ENCODE results near the gene RIMS4.

Gene RIMS4

DNA sequence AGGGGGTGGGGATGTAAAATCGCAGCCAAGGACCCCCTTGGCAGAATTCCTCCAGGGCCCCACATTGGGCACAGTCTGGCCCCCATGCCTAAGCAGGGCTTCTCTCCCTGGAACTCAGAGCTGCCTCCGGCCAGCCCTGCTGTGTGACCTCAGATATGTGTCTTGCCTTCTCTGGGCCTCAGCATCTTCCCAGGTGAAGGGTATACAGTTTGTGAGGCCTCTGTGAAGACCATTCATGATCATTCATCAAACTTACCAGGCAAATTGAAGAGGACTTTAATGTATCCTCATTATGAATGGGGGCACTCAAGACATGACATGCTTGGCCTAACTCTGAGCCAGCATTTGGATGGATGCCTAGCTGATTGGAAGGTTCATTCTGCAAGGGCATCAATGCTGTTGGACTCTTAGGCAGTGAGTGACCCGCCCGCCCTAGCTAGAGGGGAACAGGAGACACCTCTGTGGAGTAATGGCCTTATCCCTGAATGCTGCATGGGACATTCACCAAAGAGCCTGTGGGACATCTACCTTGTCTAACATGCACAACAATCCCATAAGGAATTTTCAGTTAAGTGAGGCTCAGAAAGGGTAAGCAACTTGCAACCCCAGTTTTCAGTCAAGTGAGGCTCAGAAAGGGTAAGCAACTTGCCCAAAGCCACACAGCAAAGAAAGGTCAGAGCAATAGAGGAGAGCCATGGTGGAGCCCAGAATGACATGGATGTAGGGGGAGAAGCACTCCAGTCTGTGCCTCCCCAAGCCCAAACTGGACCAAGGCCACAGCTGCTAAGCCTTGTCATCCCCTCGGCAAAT, 94.6 kb downstream of the RIMS4 start:
- DNase-seq: no peak

DNA sequence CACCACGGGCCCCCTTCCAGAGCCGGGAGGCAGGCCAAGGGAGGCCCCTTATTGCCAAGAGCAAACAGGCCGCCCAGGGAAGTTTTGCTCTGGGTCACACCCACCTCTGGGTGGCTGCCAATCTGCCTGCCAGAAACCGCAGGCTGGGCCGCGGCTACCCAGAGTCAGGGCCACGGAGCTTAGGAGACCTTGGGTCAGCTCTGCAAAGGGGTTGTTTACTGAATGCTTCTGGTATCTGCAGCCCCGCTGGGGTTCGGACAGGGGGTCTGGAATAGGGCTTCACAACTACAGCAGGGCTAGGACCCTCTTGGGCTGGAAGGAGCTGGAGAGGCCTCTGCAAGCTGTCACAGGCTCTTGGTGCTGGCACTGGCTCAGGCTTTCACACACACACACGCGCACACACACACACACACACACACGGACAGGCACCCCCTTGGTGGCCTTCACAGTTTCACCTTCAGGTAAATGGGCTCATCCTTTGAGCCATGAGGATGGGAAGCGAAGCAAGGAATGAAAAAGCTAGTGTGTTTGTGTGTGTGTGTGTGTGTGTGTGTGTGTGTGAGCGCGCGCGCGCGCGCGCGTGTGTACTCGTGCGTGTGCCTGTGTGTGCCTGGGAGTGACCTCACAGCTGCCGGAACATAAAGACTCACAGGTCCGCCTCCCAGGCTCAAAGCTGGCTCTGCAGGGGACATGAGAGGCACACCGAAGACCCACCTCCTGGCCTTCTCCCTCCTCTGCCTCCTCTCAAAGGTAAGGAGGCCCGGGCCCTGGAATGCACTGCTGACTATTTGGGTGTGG, 95.4 kb downstream of the RIMS4 start, which contains the start of gene CCN5:
TSS of gene CCN5 (plus strand) at position 669 of the 798 bp plus-strand sequence. CDS start at position 691, 22 bp downstream.
- peak in 1 of 2 donors; percentile 44 for DNase-seq

DNA sequence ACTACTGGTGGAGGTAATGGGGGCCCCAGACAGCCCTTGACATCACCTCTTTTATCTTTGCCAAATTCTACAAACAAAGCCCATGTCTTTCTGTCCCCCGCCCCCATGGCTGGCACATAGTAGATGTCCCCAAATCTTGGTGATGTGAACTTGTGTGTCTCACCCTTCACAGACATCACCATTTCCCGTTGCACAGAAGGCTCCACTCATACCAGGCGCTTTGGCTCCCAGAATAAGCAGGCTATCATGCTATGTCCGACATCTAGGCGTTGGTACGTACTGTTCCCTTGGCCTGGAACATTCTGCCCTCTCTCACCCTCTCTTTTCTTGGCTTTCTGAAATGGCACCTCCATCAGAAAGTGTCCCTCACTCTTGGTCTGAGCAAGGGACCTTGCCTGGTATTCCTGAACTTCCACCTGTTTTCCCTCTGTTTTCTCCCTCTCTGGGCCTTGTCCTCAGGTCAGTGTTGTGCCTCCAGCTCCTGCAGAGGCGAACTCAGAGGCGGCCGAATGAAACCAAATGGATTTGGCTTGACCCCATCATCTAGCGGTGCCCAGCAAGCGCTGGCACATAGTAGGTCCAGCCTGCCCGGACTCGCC, 96.1 kb downstream of the RIMS4 start:
- no peak for DNase-seq

GRCh38 chr20:44711237-44711636, 99.1 kb downstream of the RIMS4 start:
- DNase-seq: no peak

DNA sequence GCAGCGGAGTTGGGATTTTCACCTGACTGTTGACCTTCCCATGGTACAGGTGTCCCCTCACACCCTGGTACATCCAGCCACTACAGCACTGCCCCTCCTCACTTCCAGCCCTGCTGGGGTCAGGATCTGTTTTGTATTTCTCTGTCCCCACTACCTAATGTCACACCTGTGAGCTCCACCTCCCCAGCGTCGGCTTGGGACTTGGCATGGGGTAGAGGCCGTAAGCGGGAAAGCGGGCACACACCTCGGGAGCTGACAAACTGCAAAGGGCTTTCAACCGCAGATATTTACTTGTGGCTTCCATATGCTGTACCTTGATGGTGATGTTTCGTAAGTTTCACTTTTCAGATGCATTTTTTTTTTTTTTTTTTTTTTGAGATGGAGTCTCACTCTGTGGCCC, 100.5 kb downstream of the RIMS4 start:
- DNase-seq: no peak

- no peak for DNase-seq
Measured at GRCh38 chr20:44709380-44709779, 101.0 kb downstream of the RIMS4 start.

DNA sequence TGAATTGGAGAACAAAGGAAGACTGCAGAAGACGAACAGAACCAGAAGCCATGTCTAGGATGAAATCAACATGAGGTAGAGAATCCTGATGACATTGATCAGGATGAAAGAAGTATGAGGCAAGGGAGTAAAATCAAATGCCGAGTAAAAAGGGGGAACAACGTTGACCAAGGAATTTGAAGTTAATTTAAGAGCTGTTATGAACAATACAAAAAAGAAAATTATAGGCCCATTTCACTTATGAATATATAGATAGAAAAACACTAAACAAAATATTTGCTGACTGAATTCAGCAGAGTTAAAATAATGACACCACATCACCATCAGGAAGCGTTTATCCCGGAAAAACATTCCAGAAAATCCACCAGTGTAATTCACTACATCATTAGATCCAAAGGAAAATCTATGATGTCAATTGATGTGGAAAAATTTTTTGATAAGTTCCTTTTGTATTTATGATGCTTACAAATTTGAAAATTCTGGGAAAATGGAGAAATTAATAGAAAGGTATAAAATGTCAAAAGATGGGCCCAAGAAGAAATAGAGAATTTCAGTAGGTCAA, 103.2 kb downstream of the RIMS4 start:
- no peak for DNase-seq

DNA sequence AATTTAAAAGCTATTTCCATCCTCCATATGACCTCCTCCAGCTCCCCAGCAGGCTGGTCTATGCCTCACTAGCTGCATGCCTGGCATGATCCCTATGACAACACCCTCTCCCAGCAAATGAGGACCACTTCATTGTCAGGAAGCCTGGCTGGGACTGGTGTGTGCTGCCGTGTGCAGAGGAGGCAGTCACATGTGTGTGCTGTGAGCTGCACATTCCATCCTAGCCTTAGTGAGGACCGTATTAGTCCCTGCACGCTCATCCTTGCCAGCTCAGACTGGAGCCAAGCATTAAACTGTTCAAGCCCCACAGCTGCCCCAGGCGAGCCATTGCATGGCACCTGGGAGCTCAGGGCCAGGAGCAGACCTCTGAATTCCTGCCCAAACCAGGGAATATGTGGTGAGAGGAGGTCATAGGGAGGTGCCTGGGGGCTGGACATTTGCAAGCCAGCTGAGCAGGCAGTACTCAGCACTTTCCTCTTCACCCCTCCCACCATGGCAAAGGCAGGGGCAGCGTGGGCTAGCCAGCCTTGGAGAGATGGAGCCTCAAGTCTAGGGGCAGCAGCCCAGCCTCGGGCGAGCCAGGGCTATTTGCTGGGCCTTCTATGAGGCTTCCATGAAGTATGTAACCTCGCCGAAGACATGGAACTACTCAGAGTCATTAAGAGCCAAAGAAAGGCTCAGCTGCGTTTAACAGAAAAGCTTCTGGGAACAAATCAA, 103.9 kb downstream of the RIMS4 start:
- no peak for DNase-seq

DNA sequence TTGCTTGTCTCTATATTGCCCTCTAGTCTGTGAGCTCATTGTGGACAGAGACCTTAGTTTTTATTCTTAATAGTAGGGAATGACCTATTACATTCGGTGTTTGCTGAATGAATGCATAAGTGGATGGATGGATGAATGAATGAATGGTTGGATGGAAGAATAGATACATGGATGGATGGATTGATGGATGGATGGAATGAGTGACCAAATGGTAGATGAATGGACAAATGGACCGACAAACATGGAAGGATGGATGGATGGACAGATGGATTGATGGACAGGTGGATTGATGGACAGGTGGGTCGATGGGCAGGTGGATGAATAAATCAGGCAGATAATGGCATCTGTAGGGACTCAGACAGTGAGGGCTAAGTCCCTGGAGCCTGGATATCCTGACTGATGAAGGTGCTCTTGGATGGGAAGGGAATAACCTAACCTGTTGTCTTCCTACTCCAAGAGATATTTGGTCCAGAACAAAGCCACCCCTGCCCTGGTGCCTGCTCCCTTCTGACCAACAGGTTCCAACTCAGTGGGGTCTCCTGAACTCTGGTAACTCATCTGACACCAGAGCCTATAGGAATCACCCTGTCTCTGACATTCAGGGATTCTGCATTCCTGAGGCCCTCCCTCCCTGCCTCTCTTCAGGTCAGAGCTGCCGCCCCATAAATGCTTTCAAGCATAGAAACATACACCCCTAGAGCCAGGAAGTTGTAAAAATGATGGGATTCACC, 104.8 kb downstream of the RIMS4 start:
- DNase-seq: no peak

DNA sequence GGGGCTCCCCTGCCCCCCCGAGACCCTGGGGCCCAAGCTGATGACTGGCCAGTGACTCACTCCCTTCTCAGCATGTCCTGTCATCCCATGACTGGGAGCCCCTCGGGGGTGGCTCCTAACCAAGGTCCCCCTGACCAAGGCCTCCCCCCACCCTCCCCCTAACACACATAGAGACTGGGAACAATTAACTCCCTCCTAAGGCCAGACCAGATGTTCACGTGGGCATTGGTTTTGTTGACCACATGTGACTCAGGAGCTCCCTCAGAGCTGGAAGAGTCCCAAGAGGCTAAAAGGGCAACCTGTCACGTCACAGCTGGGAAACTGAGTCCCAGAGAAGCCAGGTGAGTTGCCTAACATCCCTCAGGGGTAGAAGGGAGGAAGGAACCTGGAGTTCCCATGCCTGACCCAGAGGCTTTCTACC, 105.8 kb downstream of the RIMS4 start:
- no peak for DNase-seq

DNA sequence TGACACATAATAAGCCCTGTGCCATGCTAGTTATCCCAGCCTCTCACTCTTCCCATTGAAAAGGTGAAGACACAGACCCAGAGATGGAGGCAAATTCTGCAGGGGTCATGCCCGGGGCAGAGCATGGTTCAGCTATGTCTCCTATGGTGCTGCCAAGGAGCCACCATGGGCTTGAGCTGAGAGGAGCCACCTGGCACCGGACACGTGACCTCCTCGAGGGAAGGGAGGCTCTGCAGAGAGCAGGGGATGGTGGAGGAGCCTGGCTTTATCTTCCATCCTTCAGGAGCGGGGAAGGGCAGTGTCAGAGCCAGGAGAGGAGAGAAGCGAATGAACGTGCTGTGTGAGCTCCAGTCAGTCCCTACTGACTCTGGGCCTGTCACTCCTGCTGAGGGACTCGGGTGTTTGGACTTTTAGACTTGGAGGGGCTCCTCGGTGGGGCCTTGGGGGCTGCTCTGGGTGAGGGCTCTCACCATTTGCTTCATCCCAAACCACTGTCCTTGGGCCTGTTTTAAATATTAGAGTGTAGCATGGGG, 106.3 kb downstream of the RIMS4 start:
- no peak for DNase-seq

DNA sequence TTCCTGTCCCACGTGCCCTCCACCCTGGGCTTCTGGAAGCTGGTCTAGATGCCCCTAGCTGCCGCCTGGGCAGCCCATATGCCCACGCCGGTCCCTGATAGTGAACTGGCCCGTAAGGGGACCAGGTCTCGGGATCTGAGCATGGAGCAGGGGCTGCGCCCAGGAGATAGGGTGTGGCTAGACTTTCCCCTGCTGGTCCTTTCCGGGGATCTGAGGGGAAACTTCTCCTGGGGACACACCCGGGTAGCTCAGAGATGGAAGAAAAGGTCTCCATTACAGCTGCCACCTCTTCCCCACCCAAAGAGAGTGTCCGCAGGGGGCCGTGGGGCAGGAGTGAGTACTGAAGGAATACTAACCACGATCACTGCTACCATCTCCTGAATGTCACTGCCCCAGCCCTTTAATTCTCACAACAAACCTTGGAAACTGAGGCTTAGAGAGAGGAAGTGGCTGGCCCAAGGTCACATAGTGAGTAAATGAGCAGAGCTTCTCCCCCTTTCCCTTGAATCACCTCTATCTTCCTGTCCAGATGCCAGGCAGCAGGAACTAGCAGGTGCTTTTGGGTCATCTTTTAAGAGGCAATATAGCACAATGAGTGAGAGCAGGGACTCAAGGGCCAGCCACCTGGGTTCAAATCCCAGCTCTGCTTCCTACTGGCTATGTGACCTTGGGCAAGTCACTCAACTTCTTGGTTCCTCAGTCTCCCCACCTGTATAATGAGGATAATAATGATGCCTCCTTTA, 107.0 kb downstream of the RIMS4 start:
- no peak for DNase-seq

GRCh38 chr20:44702776-44703175, 107.6 kb downstream of the RIMS4 start:
- DNase-seq: peak; percentile 29 to 55

GRCh38 chr20:44701858-44702256, 108.5 kb downstream of the RIMS4 start:
- no peak for DNase-seq
